Stimulated activated CD4-positive, alpha-beta T cell treated with anti-CD3 and anti-CD28 coated beads, Interleukin-2, amount 100 ng/mL, for 24 hours (primary cell): Measurements from ENCODE around the gene MEF2D.

Source experiments
- DNase-seq, 2 donors: peaks; one replicate each; pipeline ENCODE4 v3.0.0-alpha.2; 2020

MEF2D gene

GRCh38 chr1:156421939-156422601 is 78.5 kb downstream of the MEF2D start:
- no peak for DNase-seq

GRCh38 chr1:156421062-156421938 is 79.3 kb downstream of the MEF2D start:
- peak; percentile 69 to 76 for DNase-seq

DNA sequence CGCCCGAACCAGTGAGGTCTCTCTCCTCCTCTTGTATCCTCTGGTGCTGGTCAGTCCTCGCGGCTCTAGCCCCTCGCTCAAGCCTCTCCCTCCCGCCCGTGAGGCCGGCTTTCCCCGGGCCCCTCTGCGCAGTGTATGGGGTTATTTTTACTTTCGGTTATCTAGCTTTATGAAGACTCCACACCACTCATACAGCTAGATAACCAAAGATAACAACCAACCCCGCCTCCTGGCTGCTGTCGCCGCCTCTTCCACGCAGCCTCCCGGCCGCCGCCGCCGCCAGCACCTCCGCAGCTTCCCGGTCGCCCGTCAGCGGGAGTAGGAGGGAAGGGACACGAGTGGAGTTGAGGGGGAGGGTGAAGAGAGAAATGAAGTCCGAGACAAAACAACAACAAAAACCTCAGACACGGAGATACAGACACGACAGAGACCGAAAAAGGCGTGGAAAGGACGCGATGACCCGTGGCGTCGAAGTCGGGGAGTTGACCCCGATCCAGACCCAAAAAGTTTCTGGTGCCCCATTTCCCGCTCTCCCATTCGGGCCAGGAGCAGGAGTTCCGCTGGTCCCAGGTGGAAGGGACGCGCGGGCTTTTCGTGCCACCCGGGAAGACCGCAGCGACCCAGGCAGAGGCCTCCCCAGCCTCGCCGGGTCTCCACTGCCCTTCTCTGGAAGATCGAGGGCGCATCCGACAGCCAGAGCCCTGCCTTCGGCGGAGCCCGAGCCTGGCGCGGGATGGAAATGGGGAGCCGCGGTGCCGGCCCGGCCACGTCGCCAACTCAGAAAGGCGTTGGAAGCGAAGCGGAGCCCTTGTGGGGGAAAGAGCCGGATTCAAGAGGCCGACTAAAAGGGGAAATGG is 80.1 kb downstream of the MEF2D start:
- DNase-seq = peak; percentile 44 to 46

- DNase-seq = peak in 1 of 2 donors; percentile 38
Measured at GRCh38 chr1:156419854-156420204, 80.7 kb downstream of the MEF2D start.

- no peak for DNase-seq
Measured at GRCh38 chr1:156418416-156419070, 82.0 kb downstream of the MEF2D start.

DNA sequence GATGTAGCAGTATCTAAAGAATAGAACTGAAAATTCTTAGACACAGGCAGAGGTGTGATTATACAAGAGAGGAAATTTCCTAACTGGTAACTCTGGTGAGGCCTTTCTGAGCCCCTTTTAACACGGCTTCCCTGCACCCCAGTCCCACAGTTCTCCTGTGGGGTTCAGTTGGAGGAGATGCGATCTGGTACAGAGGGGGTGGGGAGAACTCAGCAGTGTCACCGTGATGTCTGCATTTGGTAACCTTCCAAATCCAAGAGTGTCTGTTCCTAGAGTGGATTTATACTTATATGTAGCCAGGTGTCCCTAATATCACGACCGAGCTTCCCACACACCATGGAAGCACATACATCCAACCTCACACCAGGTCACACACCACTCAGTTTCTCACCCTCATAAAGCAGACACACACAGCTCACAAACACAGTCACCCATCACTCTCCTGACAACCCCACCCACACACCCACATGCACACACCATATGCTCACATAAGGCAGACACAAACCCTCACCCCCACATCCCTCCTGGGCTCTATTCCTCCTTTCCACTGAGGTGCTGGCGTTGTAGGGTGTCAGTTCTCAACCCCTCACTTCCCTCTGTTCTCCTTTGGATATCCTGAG is 83.1 kb downstream of the MEF2D start:
- no peak for DNase-seq

- no peak for DNase-seq
Measured at GRCh38 chr1:156416993-156417392, 83.6 kb downstream of the MEF2D start.

- DNase-seq = no peak
Measured at GRCh38 chr1:156414461-156415064, 86.0 kb downstream of the MEF2D start.
